Muscle of leg (tissue), 11 donors: Measurements from ENCODE around the gene ATP2B2. TPM values are rescaled to one million over a fixed set of nuclear protein-coding genes. Genes with fewer than 3 reads are reported as not detected.

Source experiments
- DNase-seq: peaks from one replicate; pipeline ENCODE4 v3.0.0; 2013
- H3K27ac ChIP-seq: one replicate; pipeline ENCODE4 v1.5.1; 2013; ENCODE audit warnings: mild to moderate bottlenecking, low read length, control low read depth
- H3K27me3 ChIP-seq: one replicate; pipeline ENCODE4 v1.6.1; 2013; ENCODE audit warnings: low read length; ENCODE audit not compliant: control insufficient read depth, insufficient read depth
- H3K36me3 ChIP-seq: one replicate; pipeline ENCODE4 v1.6.1; 2013; ENCODE audit warnings: low read length; ENCODE audit not compliant: control insufficient read depth, insufficient read depth
- H3K4me1 ChIP-seq: one replicate; pipeline ENCODE4 v1.6.1; 2013; ENCODE audit warnings: low read length; ENCODE audit not compliant: control insufficient read depth, insufficient read depth
- H3K4me3 ChIP-seq: one replicate; pipeline ENCODE4 v1.5.1; 2013; ENCODE audit warnings: low read length, control low read depth
- H3K9me3 ChIP-seq: replicated peaks from 2 replicates; pipeline ENCODE4 v1.6.1; 2013; ENCODE audit warnings: low read depth, low read length; ENCODE audit not compliant: control insufficient read depth
- WGBS: methylation state at CpG from one replicate; pipeline ENCODE4 v1.1.5; 2013; ENCODE audit warnings: missing lambda C conversion rate; ENCODE audit not compliant: insufficient coverage; 5-methylcytosine and 5-hydroxymethylcytosine counted together
- polyA plus RNA-seq, 8 donors: library from polyadenylated mRNA; unstranded; fragments of 120-200 nt; gene quantifications; one replicate each; pipeline versions ENCODE4 v1.2.1 to v1.2.3, GENCODE V29; 2013; ENCODE audit warnings: inconsistent platforms in 1 of 8, low replicate concordance in 1 of 8; ENCODE audit not compliant: insufficient read length in 8 of 8, insufficient read depth in 1 of 8
- total RNA-seq: library from RNA; stranded (reverse); fragments of 120-200 nt; gene quantifications from one replicate; pipeline ENCODE4 v1.2.4, GENCODE V29; 2013

ATP2B2 gene
- total and polyA plus RNA-seq, 9 donors, result 0.39 to 6.9 (median 3.6) TPM

DNA sequence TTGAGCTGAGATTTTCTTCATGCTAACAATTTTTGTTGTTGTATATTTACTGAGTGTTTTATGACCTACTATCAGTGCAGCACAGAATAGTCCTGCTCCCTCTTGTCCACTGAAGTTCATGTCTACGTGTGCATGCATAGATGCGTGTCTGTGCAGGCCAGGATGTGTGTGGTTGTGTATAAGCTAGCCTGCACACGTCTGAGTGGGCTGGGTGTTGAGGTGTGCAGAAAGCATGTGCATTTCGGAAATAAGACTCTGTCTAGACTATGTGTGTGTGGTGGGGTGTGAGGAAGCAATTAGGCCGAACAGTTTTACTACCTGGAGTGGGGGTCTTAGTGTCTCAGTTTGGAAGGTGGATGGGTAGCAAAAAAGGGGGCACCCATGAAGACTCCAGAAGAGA is 39.2 kb downstream of the ATP2B2 start:
- H3K27me3 ChIP-seq, result peaks cover 12% of the 10 kb centered on the region

DNA sequence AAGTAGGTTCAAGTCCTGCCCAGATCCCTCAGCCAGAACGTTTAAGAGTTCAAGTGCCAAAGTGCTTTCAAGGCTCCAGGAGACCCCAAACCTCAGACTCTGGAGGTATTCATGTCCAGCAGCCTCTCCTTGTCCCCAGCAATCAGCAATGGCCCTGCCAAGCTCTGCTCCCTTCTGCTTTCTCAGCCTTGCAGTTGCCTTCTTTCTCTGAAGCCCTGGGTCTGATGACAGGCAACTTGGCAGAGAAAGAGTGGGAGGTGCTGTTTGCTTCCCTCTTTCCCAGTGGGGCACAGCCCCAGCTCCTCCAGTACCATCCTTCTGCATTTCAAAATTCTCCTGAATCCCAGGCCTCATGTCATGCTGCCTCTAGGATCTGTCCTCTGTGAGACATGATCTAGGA is 40.2 kb downstream of the ATP2B2 start:
- Histone ChIP-seq H3K27me3 (peaks cover 3% of the 10 kb centered on the region), H3K4me3 (no peak overlapping the region), H3K4me1 (peaks cover 31% of the 10 kb centered on the region), H3K27ac (no peak overlapping the region), H3K36me3 (no peaks in the 10 kb centered on the region), H3K9me3 (no peaks in the 10 kb centered on the region)
- 50% methylated on average over 1 of the region's 1 CpG for WGBS
- no peak for DNase-seq

More for the DNA sequence above, 39.2 kb downstream of the ATP2B2 start:
- Histone ChIP-seq H3K9me3 (no peaks in the 10 kb centered on the region), H3K27ac (no peak overlapping the region), H3K4me3 (no peak overlapping the region), H3K36me3 (no peaks in the 10 kb centered on the region), H3K4me1 (peaks cover 41% of the 10 kb centered on the region)
- DNase-seq, result no peak
- 69% methylated on average over 5 of the region's 5 CpGs for WGBS

DNA sequence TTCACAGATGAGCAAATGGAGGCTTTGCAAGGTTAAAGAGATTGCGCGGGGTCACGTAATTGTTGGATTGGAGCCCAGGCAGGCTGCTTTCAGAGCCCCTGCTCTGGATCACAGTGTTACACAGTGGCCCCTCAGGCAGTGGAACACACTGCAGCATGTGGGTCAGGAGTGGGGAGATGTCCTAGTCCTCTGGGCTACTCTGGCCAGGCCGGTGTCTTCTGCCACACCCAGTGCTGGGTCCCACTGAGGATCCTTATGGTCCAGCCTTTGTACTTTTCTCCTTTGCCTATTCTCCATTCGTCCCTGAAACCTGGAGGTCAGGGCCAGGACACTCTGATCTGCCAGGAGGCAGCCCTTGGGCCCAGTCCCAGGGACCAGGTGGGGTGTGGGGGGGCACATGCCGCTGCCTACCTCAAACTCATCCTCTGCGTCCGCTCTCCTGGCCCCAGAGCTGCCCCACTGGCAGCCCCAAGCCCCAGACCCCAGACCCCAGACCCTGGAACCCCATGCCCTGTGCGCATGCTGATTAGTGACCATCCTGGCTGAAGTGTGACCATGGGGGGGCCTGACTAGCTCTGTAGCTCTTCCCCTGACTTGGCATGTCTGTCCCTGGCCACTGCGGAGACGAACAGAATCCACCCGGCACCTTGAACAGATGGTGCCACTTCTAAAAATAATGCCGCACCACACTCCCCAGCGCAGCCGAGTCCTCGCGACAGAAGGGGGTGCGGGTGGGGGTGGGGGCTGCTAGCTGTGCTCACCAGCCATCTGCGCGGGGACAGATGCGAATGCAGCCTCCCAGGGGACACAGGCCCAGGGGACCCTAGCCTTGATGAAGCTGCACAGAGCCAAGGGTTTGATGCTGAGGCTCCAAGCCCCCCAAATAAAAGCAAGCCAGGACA is 41.6 kb downstream of the ATP2B2 start:
- Histone ChIP-seq H3K9me3 (no peaks in the 10 kb centered on the region), H3K4me1 (peaks cover 23% of the 10 kb centered on the region), H3K4me3 (no peak overlapping the region), H3K36me3 (no peaks in the 10 kb centered on the region), H3K27me3 (no peaks in the 10 kb centered on the region), H3K27ac (peak overlapping the region; percentile 20)
- WGBS, result 78% methylated on average over 8 of the region's 21 CpGs
- peak; percentile 19 for DNase-seq

DNA sequence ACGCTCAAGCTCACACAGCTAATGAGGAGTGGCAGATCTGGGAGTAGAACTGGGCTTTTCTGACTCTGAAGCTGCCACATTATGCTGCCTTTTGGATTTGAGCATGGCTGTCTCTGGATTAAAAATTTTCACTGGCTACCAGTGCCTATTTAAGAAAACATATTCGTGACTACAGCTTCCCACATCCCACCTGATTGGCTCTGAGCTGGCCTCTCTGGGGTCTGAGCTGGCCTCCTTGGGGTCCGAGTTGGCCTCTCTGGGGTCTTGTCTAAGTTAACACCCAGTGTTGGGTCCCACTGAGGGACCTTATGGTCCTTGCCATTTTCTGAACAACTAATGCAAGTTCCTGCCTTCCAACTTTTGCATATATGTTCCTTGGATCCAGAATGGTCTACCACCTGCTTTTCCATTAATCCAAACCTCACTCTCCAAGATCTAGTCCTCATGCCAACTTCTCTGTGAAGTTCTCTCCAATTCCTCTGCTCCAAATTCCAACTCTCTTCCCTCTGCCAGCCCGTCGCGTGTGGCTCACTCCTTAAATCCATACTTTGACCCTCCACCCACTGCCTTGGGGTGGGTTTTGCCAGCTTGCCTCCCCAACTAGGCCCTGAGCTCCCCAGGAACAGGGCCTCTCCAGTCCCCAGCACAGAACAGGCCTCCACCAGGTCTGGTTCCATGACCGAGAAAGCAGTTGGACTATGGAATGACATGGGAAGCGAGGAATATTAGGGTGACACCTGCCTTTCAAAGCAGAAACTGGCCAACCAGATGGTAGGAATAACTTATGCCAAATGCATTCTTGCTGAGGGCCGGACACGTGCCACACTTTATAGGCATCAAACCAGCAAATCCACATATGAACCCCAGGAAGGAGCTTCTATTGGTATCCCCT is 42.5 kb downstream of the ATP2B2 start:
- Histone ChIP-seq H3K36me3 (no peaks in the 10 kb centered on the region), H3K4me1 (peaks cover 17% of the 10 kb centered on the region), H3K4me3 (no peak overlapping the region), H3K27me3 (no peaks in the 10 kb centered on the region), H3K9me3 (no peaks in the 10 kb centered on the region), H3K27ac (no peak overlapping the region)
- DNase-seq, result no peak
- WGBS, result 75% methylated on average over 6 of the region's 10 CpGs

DNA sequence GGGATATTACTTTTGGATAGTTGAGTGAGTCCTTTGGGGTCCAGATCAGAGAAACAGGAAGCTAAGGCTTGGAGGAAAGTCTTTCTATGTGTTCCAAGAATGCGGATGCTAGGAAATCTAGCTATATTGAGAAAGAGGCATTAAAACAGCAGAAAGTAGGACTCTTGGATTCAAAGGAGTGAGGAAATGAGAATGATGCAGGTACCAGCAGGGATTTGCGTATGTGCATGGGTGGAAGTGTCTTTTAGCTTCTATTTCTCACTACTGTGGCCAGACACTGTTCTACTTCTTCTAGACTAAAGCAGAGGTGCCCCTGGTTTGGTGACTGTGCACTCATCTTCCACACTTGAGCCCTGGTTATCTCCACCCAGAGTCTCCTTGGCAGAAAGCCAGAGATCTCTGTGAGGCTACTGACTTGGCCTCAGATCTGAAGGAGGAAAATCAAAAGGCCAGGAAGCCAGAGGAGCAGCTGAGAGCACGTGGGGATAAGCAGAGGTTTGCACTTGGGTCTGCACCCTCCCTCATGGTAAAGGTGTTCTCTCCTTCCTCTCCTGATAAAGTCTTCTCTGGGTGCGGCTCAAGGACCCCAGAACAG is 44.3 kb downstream of the ATP2B2 start:
- Histone ChIP-seq H3K4me3 (no peak overlapping the region), H3K27me3 (peaks cover 3% of the 10 kb centered on the region), H3K9me3 (no peaks in the 10 kb centered on the region), H3K36me3 (no peaks in the 10 kb centered on the region), H3K27ac (no peak overlapping the region), H3K4me1 (peaks cover 14% of the 10 kb centered on the region)
- 100% methylated on average over 1 of the region's 4 CpGs for WGBS
- DNase-seq, result no peak

DNA sequence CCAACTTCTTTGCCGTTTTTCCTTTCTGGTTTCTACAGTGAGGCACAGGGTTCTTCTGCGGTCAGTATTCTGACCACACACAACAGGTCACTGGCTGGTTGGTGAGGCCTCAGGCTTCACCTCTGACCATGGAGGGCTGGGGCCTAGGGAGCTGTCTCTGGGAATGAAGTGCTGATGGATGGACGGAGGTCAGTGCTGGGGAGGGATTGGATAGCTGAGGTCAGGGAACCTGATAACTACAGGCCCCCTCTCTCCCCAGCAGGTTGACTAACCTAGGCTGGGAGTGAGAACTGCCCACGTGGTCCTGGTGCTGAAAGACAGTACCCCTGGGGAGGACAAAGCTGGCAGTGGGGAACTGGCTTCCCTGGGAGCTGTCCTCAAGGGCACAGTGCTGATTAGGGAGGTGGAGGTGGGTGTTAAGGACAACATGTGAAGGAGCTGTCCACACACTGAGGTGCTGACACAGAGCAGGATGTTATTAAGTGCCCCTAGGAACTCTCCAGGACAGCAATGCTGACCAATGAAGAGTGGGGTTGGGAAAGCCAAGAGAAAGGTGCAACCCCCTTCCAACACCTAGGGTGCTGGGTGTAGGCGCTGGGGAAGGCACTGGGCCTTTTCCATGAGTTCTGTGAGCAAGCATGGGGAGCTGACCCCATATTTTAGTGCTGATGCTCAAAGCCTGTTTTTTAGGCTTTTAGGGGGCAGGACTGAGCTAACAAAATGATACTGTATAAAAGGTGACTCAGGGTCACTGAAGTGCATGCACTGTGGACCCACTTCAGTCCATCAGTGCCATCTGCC is 45.2 kb downstream of the ATP2B2 start:
- Histone ChIP-seq H3K36me3 (no peaks in the 10 kb centered on the region), H3K27ac (no peak overlapping the region), H3K27me3 (peaks cover 4% of the 10 kb centered on the region), H3K9me3 (no peaks in the 10 kb centered on the region), H3K4me1 (peaks cover 14% of the 10 kb centered on the region), H3K4me3 (no peak overlapping the region)
- WGBS, result 0% methylated on average over 1 of the region's 5 CpGs
- peak; percentile 74 for DNase-seq

DNA sequence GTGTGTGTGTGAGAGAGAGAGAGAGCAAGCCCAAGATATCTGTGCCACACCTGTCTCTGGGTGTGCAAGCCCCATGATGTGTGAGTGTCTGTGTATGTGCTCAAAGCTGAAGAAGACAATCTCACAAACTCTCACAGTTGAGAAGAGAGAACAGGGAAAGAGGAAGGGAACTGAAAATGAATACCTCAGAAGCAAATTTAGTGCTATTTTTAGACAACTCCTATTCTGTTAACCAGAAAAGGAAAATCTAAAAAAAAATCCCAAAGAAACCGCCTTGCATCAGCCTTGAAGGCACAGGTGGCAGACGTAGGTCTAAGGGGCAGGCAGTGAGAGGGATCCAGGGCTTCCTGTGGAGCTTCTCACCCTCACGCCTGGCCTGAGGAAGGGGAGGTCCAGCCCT is 47.8 kb downstream of the ATP2B2 start:
- H3K4me1 ChIP-seq, result no peaks in the 10 kb centered on the region
- H3K27ac ChIP-seq, result no peak overlapping the region
- no peaks in the 10 kb centered on the region for H3K9me3 ChIP-seq
- no peaks in the 10 kb centered on the region for H3K36me3 ChIP-seq
- no peak for DNase-seq
- H3K27me3 ChIP-seq, result peaks cover 4% of the 10 kb centered on the region
- no CpG with 5 or more reads among the region's 3 CpGs for WGBS
- no peak overlapping the region for H3K4me3 ChIP-seq

DNA sequence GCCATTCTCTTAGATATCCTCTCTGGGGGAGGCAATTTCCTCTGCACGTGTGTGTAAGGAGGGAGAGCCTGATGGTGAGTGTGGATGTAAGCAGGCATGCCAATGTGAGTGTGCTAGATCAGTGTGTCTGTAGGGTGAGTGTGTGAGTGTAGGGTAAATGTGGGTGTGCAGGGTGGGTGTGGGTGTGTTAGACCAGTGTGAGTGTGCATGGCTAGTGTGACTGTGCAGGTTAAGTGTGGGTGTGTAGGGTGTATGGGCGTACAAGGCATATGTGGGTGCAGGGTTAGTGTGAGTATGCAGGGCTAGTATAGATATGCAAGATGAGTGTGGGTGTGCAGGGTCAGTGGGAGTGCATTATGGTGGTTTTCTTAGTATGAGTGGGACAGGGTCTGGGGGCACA is 48.4 kb downstream of the ATP2B2 start:
- Histone ChIP-seq H3K36me3 (no peaks in the 10 kb centered on the region), H3K27me3 (peaks cover 6% of the 10 kb centered on the region), H3K27ac (no peak overlapping the region), H3K4me1 (no peaks in the 10 kb centered on the region), H3K9me3 (no peaks in the 10 kb centered on the region), H3K4me3 (no peak overlapping the region)
- 59% methylated on average over 2 of the region's 2 CpGs for WGBS
- no peak for DNase-seq

DNA sequence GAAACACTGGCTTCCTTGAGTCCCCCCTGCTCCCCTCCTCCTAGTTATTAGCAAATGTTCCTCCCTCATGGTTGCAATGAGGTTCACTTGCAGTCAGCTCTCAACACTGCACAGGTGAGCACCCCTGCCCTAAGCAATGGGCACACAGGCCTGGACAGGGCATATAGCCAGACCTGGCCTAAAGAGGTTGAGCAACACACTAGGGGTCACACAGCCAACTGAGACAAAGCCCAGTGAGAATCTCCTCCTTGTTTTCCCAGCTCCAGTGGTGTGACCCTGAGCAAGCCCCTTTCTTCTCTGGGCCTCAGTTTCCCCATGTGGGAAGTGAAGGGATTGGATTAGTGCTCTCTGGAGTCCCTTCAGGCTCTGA is 49.9 kb downstream of the ATP2B2 start:
- Histone ChIP-seq H3K27me3 (peaks cover 7% of the 10 kb centered on the region), H3K27ac (no peak overlapping the region), H3K4me1 (no peaks in the 10 kb centered on the region), H3K36me3 (no peaks in the 10 kb centered on the region), H3K4me3 (no peak overlapping the region), H3K9me3 (no peaks in the 10 kb centered on the region)
- no peak for DNase-seq
